H1 (cell line): Measurements from ENCODE around the gene HSDL2. TPM values are rescaled to one million over a fixed set of nuclear protein-coding genes. Genes with fewer than 3 reads are reported as not detected.
A peak's percentile ranks its signal among the peaks of the same experiment; 100 is the strongest.

Experiments used
- CTCF ChIA-PET: fragments of 300-600 bp; sonication (Branson Sonifier 250); formaldehyde crosslinking; loops from one replicate; lab custom pipeline; 2021; ENCODE audit not compliant: partially characterized antibody; lab: Charles Lee
- POLR2A ChIA-PET: fragments of 300-600 bp; sonication (Branson Sonifier 250); formaldehyde crosslinking; loops from one replicate; lab custom pipeline; 2021; ENCODE audit warnings: inconsistent platforms; ENCODE audit not compliant: partially characterized antibody; lab: Charles Lee
- DNase-seq, 2 experiments: peaks; one replicate each; pipeline versions ENCODE4 v3.0.0 to v3.0.0-alpha.2; 2010 to 2022; ENCODE audit warnings: low spot score in 2 of 2, low read depth in 1 of 2, mixed read lengths in 1 of 2
- FAIRE-seq: peaks from 2 replicates; lab custom pipeline; 2011; peaks lifted over from hg19 to GRCh38; lab: Jason Lieb, UNC
- H2AFZ ChIP-seq: 2 replicates; pipeline ENCODE4 v1.8.1; 2012; ENCODE audit warnings: low read length, inconsistent platforms
- H2AK5ac ChIP-seq: 2 replicates; pipeline ENCODE4 v1.6.1; 2013; ENCODE audit warnings: low read depth, low read length
- H2BK120ac ChIP-seq: replicated peaks from 2 replicates; pipeline ENCODE3; 2013; ENCODE audit warnings: low read depth, low read length, inconsistent platforms
- H2BK12ac ChIP-seq: 2 replicates; pipeline ENCODE4 v1.6.1; 2013; ENCODE audit warnings: low read depth, low read length
- H2BK15ac ChIP-seq: 2 replicates; pipeline ENCODE4 v1.6.1; 2013; ENCODE audit warnings: low read length
- H2BK20ac ChIP-seq: 2 replicates; pipeline ENCODE4 v1.6.1; 2013; ENCODE audit warnings: low read length
- H2BK5ac ChIP-seq: 2 replicates; pipeline ENCODE4 v1.6.1; 2013; ENCODE audit warnings: low read depth, low read length
- H3K14ac ChIP-seq: 2 replicates; pipeline ENCODE4 v1.6.1; 2013; ENCODE audit warnings: inconsistent platforms; ENCODE audit not compliant: insufficient read length
- H3K18ac ChIP-seq: 2 replicates; pipeline ENCODE4 v1.6.1; 2013; ENCODE audit warnings: low read length; ENCODE audit errors: extremely low read depth
- H3K23ac ChIP-seq: 2 replicates; pipeline ENCODE4 v1.6.1; 2013; ENCODE audit warnings: inconsistent platforms; ENCODE audit not compliant: insufficient read length
- H3K23me2 ChIP-seq: 2 replicates; pipeline ENCODE4 v1.6.1; 2013; ENCODE audit warnings: low read depth, low read length
- H3K27ac ChIP-seq: 2 replicates; pipeline ENCODE4 v1.6.1; 2011; ENCODE audit warnings: low read depth, low read length, inconsistent platforms
- H3K27me3 ChIP-seq, 4 experiments: replicated peaks in 1 of 4; 1 replicate in 1 of 4; 2 replicates in 3 of 4; pipeline versions ENCODE4 v1.6.1 to v1.8.1; 2011 to 2013; ENCODE audit warnings: low read length in 3 of 4, mild to moderate bottlenecking in 3 of 4, inconsistent platforms in 2 of 4, mixed read lengths in 2 of 4, moderate library complexity in 1 of 4; ENCODE audit not compliant: control insufficient read depth in 3 of 4, insufficient read depth in 3 of 4; ENCODE audit errors: extremely low read depth in 1 of 4
- H3K36me3 ChIP-seq, 4 experiments: 2 replicates each; pipeline versions ENCODE4 v1.6.1 to v1.8.1; 2011 to 2013; ENCODE audit warnings: mild to moderate bottlenecking in 4 of 4, low read length in 3 of 4, moderate library complexity in 2 of 4, control low read depth in 1 of 4, inconsistent platforms in 1 of 4; ENCODE audit not compliant: insufficient read depth in 4 of 4, control insufficient read depth in 2 of 4
- H3K4ac ChIP-seq: replicated peaks from 2 replicates; pipeline ENCODE3; 2013; ENCODE audit warnings: low read length, low read depth, mixed read lengths, inconsistent platforms; ENCODE audit not compliant: insufficient read length
- H3K4me1 ChIP-seq, 4 experiments: replicated peaks in 1 of 4; 1 replicate in 1 of 4; 2 replicates in 3 of 4; pipeline versions ENCODE4 v1.6.1 to v1.8.1; 2011 to 2013; ENCODE audit warnings: low read length in 3 of 4, inconsistent platforms in 2 of 4, mixed read lengths in 1 of 4; ENCODE audit not compliant: insufficient read depth in 4 of 4, control insufficient read depth in 3 of 4
- H3K4me2 ChIP-seq, 2 experiments: 2 replicates each; pipeline versions ENCODE4 v1.6.1 to v1.8.1; 2011 to 2013; ENCODE audit warnings: low read depth in 2 of 2, low read length in 2 of 2, control low read depth in 1 of 2, inconsistent platforms in 1 of 2, mild to moderate bottlenecking in 1 of 2; ENCODE audit not compliant: insufficient read depth in 1 of 2
- H3K4me3 ChIP-seq, 4 experiments: fragments of 200-600, 300-600 bp in 1 of 4; sonication (generic), shearing (Covaris generic), sonication (Bioruptor Twin) in 1 of 4; 2 replicates each; pipeline versions ENCODE4 v1.5.1 to v1.8.1; 2011 to 2016; ENCODE audit warnings: low read length in 4 of 4, low read depth in 3 of 4, control low read depth in 2 of 4, inconsistent platforms in 2 of 4, mild to moderate bottlenecking in 2 of 4, mixed read lengths in 1 of 4, moderate library complexity in 1 of 4; ENCODE audit not compliant: insufficient read depth in 2 of 4; ENCODE audit errors: extremely low read depth in 1 of 4
- H3K56ac ChIP-seq: replicated peaks from 2 replicates; pipeline ENCODE3; 2013; ENCODE audit warnings: low read depth, mild to moderate bottlenecking, mixed read lengths, low read length, inconsistent platforms; ENCODE audit not compliant: insufficient read length
- H3K79me1 ChIP-seq: 2 replicates; pipeline ENCODE4 v1.6.1; 2013; ENCODE audit warnings: low read depth, low read length, control low read depth
- H3K79me2 ChIP-seq, 2 experiments: 2 replicates each; pipeline versions ENCODE4 v1.6.1 to v1.8.1; 2012 to 2013; ENCODE audit warnings: low read length in 2 of 2, mild to moderate bottlenecking in 2 of 2, inconsistent platforms in 1 of 2; ENCODE audit not compliant: insufficient read depth in 2 of 2, control insufficient read depth in 1 of 2
- H3K9ac ChIP-seq, 4 experiments: replicated peaks in 1 of 4; 1 replicate in 1 of 4; 2 replicates in 3 of 4; pipeline versions ENCODE4 v1.6.1 to v1.8.1; 2011 to 2013; ENCODE audit warnings: low read depth in 3 of 4, low read length in 3 of 4, control low read depth in 2 of 4, mild to moderate bottlenecking in 2 of 4, moderate library complexity in 2 of 4, inconsistent platforms in 1 of 4; ENCODE audit errors: extremely low read depth in 1 of 4
- H3K9me3 ChIP-seq, 2 experiments: 2 replicates each; pipeline versions ENCODE4 v1.6.1 to v1.8.1; 2012 to 2013; ENCODE audit warnings: mild to moderate bottlenecking in 2 of 2, moderate library complexity in 2 of 2, control low read depth in 1 of 2, inconsistent platforms in 1 of 2, low read depth in 1 of 2, low read length in 1 of 2, mixed read lengths in 1 of 2; ENCODE audit not compliant: insufficient read depth in 2 of 2
- H4K20me1 ChIP-seq, 2 experiments: replicated peaks in 1 of 2; 2 replicates each; pipeline versions ENCODE3 to v1.8.1; 2011 to 2013; ENCODE audit warnings: inconsistent platforms in 2 of 2, low read length in 2 of 2, mild to moderate bottlenecking in 1 of 2; ENCODE audit not compliant: insufficient read depth in 2 of 2, control insufficient read depth in 1 of 2
- H4K5ac ChIP-seq: 2 replicates; pipeline ENCODE4 v1.6.1; 2013; ENCODE audit warnings: low read length, low read depth, mixed read lengths, inconsistent platforms; ENCODE audit not compliant: insufficient read length
- H4K8ac ChIP-seq: 2 replicates; pipeline ENCODE4 v1.8.0; 2013; ENCODE audit warnings: mild to moderate bottlenecking, moderate library complexity, low read length, inconsistent platforms; ENCODE audit not compliant: insufficient read depth; ENCODE audit errors: extremely low read depth
- H4K91ac ChIP-seq: replicated peaks from 2 replicates; pipeline ENCODE3; 2013; ENCODE audit warnings: low read length, mixed read lengths, inconsistent platforms; ENCODE audit not compliant: insufficient read length
- BRCA1 ChIP-seq: IDR thresholded peaks from 2 replicates; pipeline ENCODE4 v1.6.1; 2012; ENCODE audit warnings: low read depth, low read length, improper control_type of control experiment
- CBX5 ChIP-seq: fragments of 300-800, 300-1000 bp; sonication (generic); IDR thresholded peaks from 2 replicates; pipeline ENCODE4 v1.7.1; 2016; ENCODE audit warnings: antibody characterized with exemption, low read length, low read depth
- HDAC2 ChIP-seq, 2 experiments: fragments of 300-600 bp in 1 of 2; sonication (generic) in 1 of 2; IDR thresholded peaks; 2 replicates each; pipeline ENCODE4 v1.6.1; 2011 to 2012; ENCODE audit warnings: low read depth in 2 of 2, low read length in 2 of 2, mild to moderate bottlenecking in 2 of 2, moderate library complexity in 2 of 2, borderline replicate concordance in 1 of 2, inconsistent platforms in 1 of 2
- KDM4A ChIP-seq: IDR thresholded peaks from one replicate; pipeline ENCODE4 v1.7.1; 2012; ENCODE audit warnings: low read depth, mild to moderate bottlenecking, moderate library complexity, low read length, inconsistent platforms; ENCODE audit not compliant: severe bottlenecking
- MAFK ChIP-seq: IDR thresholded peaks from 2 replicates; pipeline ENCODE4 v1.6.1; 2012; ENCODE audit warnings: low read depth, mild to moderate bottlenecking, improper control_type of control experiment, low read length
- NANOG ChIP-seq: IDR thresholded peaks from 2 replicates; pipeline ENCODE4 v1.6.1; 2011; ENCODE audit warnings: low read length, low read depth, mild to moderate bottlenecking, inconsistent platforms; ENCODE audit not compliant: insufficient read depth, poor library complexity, severe bottlenecking
- RBBP5 ChIP-seq: IDR thresholded peaks from 2 replicates; pipeline ENCODE4 v1.7.1; 2012; ENCODE audit warnings: low read depth, mild to moderate bottlenecking, inconsistent platforms, low read length, moderate library complexity, borderline replicate concordance
- TAF7 ChIP-seq: optimal IDR thresholded peaks from 2 replicates; pipeline ENCODE3; 2011; ENCODE audit warnings: low read depth, mild to moderate bottlenecking, inconsistent platforms, low read length, moderate library complexity, borderline replicate concordance
- TBP ChIP-seq: IDR thresholded peaks from 2 replicates; pipeline ENCODE4 v1.6.1; 2011; ENCODE audit warnings: low read depth, low read length, improper control_type of control experiment
- TEAD4 ChIP-seq: IDR thresholded peaks from 2 replicates; pipeline ENCODE4 v1.6.1; 2012; ENCODE audit warnings: low read depth, low read length, inconsistent platforms, mixed read lengths
- YY1 ChIP-seq: IDR thresholded peaks from 2 replicates; pipeline ENCODE4 v1.6.1; 2011; ENCODE audit warnings: low read depth, mild to moderate bottlenecking, low read length
- WGBS, 2 experiments: shearing (Covaris generic) in 1 of 2; methylation state at CpG; one replicate each; pipeline versions ENCODE4 v1.1.6 to v1.1.7; 2013 to 2015; ENCODE audit warnings: low lambda C conversion rate in 2 of 2, mixed read lengths in 2 of 2, inconsistent platforms in 1 of 2, low coverage in 1 of 2, missing lambda C conversion rate in 1 of 2; ENCODE audit not compliant: insufficient replicate concordance in 2 of 2, insufficient coverage in 1 of 2, insufficient read length in 1 of 2; ENCODE audit errors: extremely low coverage in 1 of 2, missing lambda C conversion rate in 1 of 2; 5-methylcytosine and 5-hydroxymethylcytosine counted together
- polyA plus RNA-seq, 7 experiments: library from polyadenylated mRNA; depleted of rRNA in 3 of 7; stranded (reverse) in 5 of 7; unstranded in 2 of 7; fragments of >200 nt in 5 of 7; fragments of 200-250 nt in 2 of 7; gene quantifications; 1 replicate in 5 of 7; 2 replicates in 1 of 7; 4 replicates in 1 of 7; pipeline versions ENCODE4 v1.2.1 to v1.2.3, GENCODE V29; 2011 to 2013; ENCODE audit warnings: missing spikeins in 2 of 7, mixed read lengths in 2 of 7
- total RNA-seq: library from RNA; stranded (reverse); fragmentation: NEBNext Ultra II Directional; extraction: Animal tissue kit (Norgen Biotek cat#: 25700); gene quantifications from 2 replicates; pipeline ENCODE4 v1.2.1, GENCODE V29; 2021

Gene HSDL2
- total and polyA plus RNA-seq, 2 of the 8 experiments (the other 6 are each of a cell fraction or from before 2014, with no cell fraction given), result 6.6 to 15.4 TPM

DNA sequence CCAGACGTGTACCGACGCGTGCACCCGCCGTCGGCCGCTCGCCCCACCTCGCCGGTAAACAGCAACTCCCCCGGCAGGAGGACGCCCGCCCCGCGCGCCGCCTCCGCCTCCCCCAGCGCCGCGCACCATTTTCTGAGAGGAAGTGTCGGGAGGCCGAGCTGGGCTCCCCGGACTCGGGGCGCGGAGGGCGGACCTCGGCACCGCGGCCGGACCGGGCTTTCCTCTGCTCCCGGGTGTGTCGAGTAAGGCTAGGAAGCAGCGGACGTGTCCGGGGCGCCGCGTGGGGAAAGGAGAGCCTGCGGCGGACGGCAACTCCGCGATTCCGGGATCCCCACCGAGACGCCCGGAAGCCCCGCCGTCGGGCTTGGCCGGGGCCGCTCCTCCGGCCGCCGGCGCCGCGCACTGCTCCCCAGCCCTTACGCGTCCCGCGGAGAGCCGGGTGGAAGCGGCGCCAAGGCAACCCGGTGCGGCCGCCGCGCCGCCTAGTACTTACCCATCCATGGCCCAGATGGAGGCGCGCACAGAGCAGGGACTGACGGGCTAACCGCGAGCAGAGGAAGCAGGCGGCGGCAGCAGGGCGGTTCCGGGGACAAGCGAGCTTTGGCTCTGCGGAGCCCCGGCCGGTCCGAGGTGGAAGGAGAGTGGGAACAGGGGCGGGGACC is 46.8 kb upstream of the HSDL2 start, which contains the start of gene PTBP3:
TSS of gene PTBP3 (minus strand) at position 643 of the 662 bp plus-strand sequence. CDS start 35,754 bp downstream, outside the sequence.
- ChIA-PET CTCF (interaction anchor here (0.6 to 1.8 kb wide), 15 partner anchors 8 to 556 kb away, joined by 3 to 7 read pairs (median 3); no protein-coding TSS in a partner anchor), POLR2A (interaction anchor here (1.0 to 1.4 kb wide), 5 partner anchors 8 to 153 kb away, joined by 3 to 5 read pairs (median 3); partner anchors contain the start of gene KIAA1958)
- Histone ChIP-seq H3K9ac (peak within 1 kb of the TSS; percentile 72 to 88 (median 78)), H3K18ac (peak within 1 kb of the TSS; percentile 98), H4K5ac (peak within 1 kb of the TSS; percentile 97), H4K20me1 (peaks cover 0 to 4% of the 10 kb centered on the region in 2 experiments), H2BK15ac (peak within 1 kb of the TSS; percentile 37; the same call in 1 of the 2 replicates), H3K79me1 (peaks cover 2% of the 10 kb centered on the region; the same call in 1 of the 2 replicates), H3K23ac (no peak within 1 kb of the TSS), H4K8ac (peak within 1 kb of the TSS; percentile 99), H3K27me3 (no peaks in the 10 kb centered on the region), H3K4ac (peak within 1 kb of the TSS; percentile 96), H4K91ac (peak within 1 kb of the TSS; percentile 65), H2BK120ac (peak within 1 kb of the TSS; percentile 43), H2BK20ac (no peak within 1 kb of the TSS), H3K27ac (peak within 1 kb of the TSS; percentile 83), H2BK5ac (peak within 1 kb of the TSS; percentile 95; the same call in 1 of the 2 replicates), H3K56ac (peak within 1 kb of the TSS; percentile 96), H3K79me2 (peaks cover 10 to 44% of the 10 kb centered on the region in 2 experiments), H3K4me2 (peak within 1 kb of the TSS; percentile 62 to 87), H3K9me3 (no peaks in the 10 kb centered on the region), H3K4me1 (peaks cover 0 to 6% (median 0%) of the 10 kb centered on the region in 4 experiments; a peak in 3 of 7 replicates), H3K4me3 (peak within 1 kb of the TSS; percentile 79 to 94 (median 84)), H2BK12ac (no peak within 1 kb of the TSS), H3K23me2 (peaks cover 2% of the 10 kb centered on the region; the same call in 1 of the 2 replicates), H3K14ac (no peak within 1 kb of the TSS), H2AFZ (peak within 1 kb of the TSS; percentile 19; the same call in 1 of the 2 replicates), H3K36me3 (no peaks in the 10 kb centered on the region), H2AK5ac (no peak within 1 kb of the TSS)
- FAIRE-seq, result no peak
- peak in 1 of 2 experiments; percentile 79 for DNase-seq
- 1% methylated on average over 54 of the region's 90 CpGs; no CpG with 5 or more reads in 1 of the 2 experiments for WGBS, 2 experiments
- TF ChIP-seq NANOG (no peak), YY1 (no peak; the same call in 1 of the 2 replicates), MAFK (no peak), TEAD4 (no peak), BRCA1 (no peak), RBBP5 (peak; percentile 97; the same call in 1 of the 2 replicates), TBP (peak; percentile 55; the same call in 1 of the 2 replicates), KDM4A (peak; percentile 76), HDAC2 (IDR thresholded peaks at IDR 0.05; ENCODE audit: borderline replicate concordance in 1 of 2, low read depth in 2 of 2, low read length in 2 of 2) (peak in 1 of 2 experiments; percentile 82; a peak in 1 of 4 replicates), CBX5 (no peak), TAF7 (peak; percentile 44)
